Esophagus squamous epithelium (tissue), 5 donors: ENCODE data around the gene UBE3B. TPM values are rescaled to one million over a fixed set of nuclear protein-coding genes. Genes with fewer than 3 reads are reported as not detected.
"Not testable (repeated sequence)": the region's sequence is repeated elsewhere in the genome, so short reads cannot be mapped to it uniquely, and the experiment has no call there.

Experiments
- DNase-seq: peaks from one replicate; lab custom pipeline; 2025; lab: John Stamatoyannopoulos, UW
- H3K27ac ChIP-seq, 4 donors: fragments of 200-600 bp; sonication (generic); one replicate each; pipeline ENCODE4 v1.5.1; 2016 to 2019; ENCODE audit warnings: mild to moderate bottlenecking in 1 of 4
- H3K27me3 ChIP-seq, 4 donors: fragments of 200-600 bp; sonication (generic); 1 replicate in 3 of 4; 2 replicates in 1 of 4; pipeline versions ENCODE4 v1.5.1 to v1.6.0; 2017 to 2021; ENCODE audit warnings: antibody characterized with exemption in 1 of 4
- H3K36me3 ChIP-seq, 3 donors: fragments of 200-600 bp; sonication (generic); one replicate each; pipeline ENCODE4 v1.5.1; 2016 to 2019
- H3K4me1 ChIP-seq, 3 donors: fragments of 200-600 bp; sonication (generic); one replicate each; pipeline ENCODE4 v1.5.1; 2017 to 2019
- H3K4me3 ChIP-seq, 4 donors: fragments of 200-600 bp; sonication (generic); 1 replicate in 3 of 4; 2 replicates in 1 of 4; pipeline ENCODE4 v1.5.1; 2016 to 2019; ENCODE audit warnings: mild to moderate bottlenecking in 2 of 4, moderate library complexity in 1 of 4
- H3K9me3 ChIP-seq, 3 donors: fragments of 200-600 bp; sonication (generic); one replicate each; pipeline ENCODE4 v1.5.1; 2016 to 2019
- POLR2A ChIP-seq, 4 donors: fragments of 450-650 bp; IDR thresholded peaks; one replicate each; pipeline ENCODE4 v1.6.1; 2017; ENCODE audit warnings: antibody characterized with exemption in 4 of 4, mild to moderate bottlenecking in 4 of 4, moderate library complexity in 3 of 4
- WGBS, 2 donors: methylation state at CpG; one replicate each; pipeline ENCODE4 v1.1.5; 2018; 5-methylcytosine and 5-hydroxymethylcytosine counted together
- intact Hi-C: fragments of 100-400 bp; cut with DNase I; formaldehyde crosslinking; loops from one replicate; pipeline ENCODE4 v1.15.0; 2022
- total RNA-seq, 4 donors: library from RNA; depleted of rRNA; stranded (reverse); fragments of >200 nt; gene quantifications; one replicate each; pipeline ENCODE4 v1.1.0, GENCODE V29; 2016
- TF ChIP-seq, protein P1 (sequence below), 6 experiments: fragments of 450-650 bp in 4 of 6; fragments of 200-600 bp in 2 of 6; sonication (generic) in 2 of 6; IDR thresholded peaks; one replicate each; pipeline ENCODE4 v1.5.1; 2016 to 2019; ENCODE audit warnings: antibody characterized with exemption in 6 of 6, mild to moderate bottlenecking in 4 of 6, moderate library complexity in 4 of 6
- donor health status: DM: yes; HTN: yes; CAD: no.

Gene UBE3B
- total RNA-seq, 4 donors from 2014 or later, result 31.7 to 48.7 (median 37.6) TPM

DNA sequence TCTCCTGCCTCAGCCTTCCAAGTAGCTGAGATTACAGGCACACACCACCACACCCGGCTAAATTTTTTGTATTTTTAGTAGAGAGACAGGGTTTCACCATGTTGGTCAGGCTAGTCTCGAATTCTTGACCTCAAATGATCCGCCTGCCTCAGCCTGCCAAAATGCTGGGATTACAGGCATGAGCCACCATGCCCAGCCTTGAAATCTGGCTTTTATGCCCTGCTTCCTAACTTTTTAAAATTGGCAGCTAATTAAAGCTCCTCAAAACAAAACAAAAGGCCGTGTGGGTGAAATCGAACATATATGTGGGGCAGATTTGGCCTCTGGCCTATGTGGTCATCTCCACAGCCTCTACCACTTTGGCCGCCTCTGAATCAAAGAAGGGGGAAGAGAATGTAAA, 38.3 kb upstream of the UBE3B start:
- H3K27ac ChIP-seq, result peak overlapping the region in 2 of 4 donors; percentile 40
- H3K4me3 ChIP-seq, result no peak overlapping the region
- peaks cover 0 to 61% (median 4%) of the 10 kb centered on the region in 3 donors for H3K4me1 ChIP-seq
- intact Hi-C loops, result loop anchor here (10.0 kb wide), 1 partner anchor 56 kb away; no protein-coding TSS in a partner anchor
- TF ChIP-seq POLR2A (IDR thresholded peaks at IDR 0.05), result no peak
- TF ChIP-seq, protein P1, sequence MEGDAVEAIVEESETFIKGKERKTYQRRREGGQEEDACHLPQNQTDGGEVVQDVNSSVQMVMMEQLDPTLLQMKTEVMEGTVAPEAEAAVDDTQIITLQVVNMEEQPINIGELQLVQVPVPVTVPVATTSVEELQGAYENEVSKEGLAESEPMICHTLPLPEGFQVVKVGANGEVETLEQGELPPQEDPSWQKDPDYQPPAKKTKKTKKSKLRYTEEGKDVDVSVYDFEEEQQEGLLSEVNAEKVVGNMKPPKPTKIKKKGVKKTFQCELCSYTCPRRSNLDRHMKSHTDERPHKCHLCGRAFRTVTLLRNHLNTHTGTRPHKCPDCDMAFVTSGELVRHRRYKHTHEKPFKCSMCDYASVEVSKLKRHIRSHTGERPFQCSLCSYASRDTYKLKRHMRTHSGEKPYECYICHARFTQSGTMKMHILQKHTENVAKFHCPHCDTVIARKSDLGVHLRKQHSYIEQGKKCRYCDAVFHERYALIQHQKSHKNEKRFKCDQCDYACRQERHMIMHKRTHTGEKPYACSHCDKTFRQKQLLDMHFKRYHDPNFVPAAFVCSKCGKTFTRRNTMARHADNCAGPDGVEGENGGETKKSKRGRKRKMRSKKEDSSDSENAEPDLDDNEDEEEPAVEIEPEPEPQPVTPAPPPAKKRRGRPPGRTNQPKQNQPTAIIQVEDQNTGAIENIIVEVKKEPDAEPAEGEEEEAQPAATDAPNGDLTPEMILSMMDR (IDR thresholded peaks at IDR 0.05), result no peak
- DNase-seq, result no peak
- H3K27me3 ChIP-seq, result no peaks in the 10 kb centered on the region
- H3K36me3 ChIP-seq, result peaks cover 0 to 4% (median 0%) of the 10 kb centered on the region in 3 donors
- no peaks in the 10 kb centered on the region for H3K9me3 ChIP-seq
- WGBS, 2 donors, result 49% methylated on average over 6 of the region's 6 CpGs

DNA sequence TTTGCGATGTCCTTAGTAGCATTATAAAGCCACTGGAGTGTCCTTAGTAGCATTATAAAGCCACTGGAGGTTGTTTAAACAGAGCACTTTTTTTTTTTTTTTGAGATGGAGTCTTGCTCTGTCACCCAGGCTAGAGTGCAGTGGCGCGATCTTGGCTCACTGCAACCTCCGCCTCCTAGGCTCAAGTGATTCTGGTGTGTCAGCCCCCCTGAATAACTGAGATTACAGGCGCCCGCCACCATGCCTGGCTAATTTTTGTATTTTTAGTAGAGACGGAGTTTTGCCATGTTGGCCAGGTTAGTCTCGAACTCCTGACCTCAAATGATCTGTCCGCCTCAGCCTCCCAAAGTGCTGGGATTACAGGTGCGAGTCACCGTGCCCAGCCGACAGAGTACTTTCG, 37.5 kb upstream of the UBE3B start:
- WGBS, 2 donors, result 90 to 98% methylated on average over 5 to 13 of the region's 13 CpGs
- intact Hi-C loops, result loop anchor here (10.0 kb wide), 1 partner anchor 55 kb away; no protein-coding TSS in a partner anchor

DNA sequence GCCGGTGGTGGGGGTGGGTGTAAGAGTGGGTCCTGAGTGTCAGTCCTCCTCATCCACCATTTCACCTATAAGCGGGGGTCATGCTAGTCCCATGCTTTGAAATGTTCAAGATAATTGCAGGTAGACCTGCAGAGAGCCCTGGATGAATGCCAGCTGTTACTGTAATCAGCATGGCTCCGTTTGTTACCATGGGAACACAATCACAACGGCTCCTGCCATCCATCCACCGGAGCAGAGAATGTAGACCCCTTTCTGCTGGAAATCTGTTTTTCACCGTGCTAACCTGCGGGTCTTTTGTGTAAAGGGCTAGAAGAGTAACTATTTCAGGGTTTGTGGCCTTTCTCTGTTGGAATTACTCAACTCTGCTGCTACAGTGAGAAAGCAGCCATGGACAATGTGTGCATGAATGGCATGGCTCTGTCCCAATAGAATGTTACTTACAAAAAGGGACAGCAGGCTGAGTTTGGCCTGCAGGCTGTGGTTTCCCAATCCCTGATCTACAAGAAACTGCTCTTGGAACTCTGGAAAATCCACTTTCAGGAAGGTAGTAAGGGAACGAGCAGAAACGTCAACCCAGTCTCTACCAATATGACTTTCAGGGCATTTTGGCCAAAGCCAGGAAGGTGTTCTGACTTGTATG, 36.5 kb upstream of the UBE3B start:
- H3K27ac ChIP-seq, result peak overlapping the region in 1 of 4 donors; percentile 8
- WGBS, 2 donors, result 58 to 65% methylated on average over 8 of the region's 9 CpGs
- peaks cover 0 to 11% (median under 1%) of the 10 kb centered on the region in 3 donors for H3K36me3 ChIP-seq
- H3K9me3 ChIP-seq, result no peaks in the 10 kb centered on the region
- H3K27me3 ChIP-seq, result no peaks in the 10 kb centered on the region
- DNase-seq, result no peak
- peaks cover 0 to 50% (median 1%) of the 10 kb centered on the region in 3 donors for H3K4me1 ChIP-seq
- intact Hi-C loops, result no loop called here
- TF ChIP-seq, protein P1 (IDR thresholded peaks at IDR 0.05), result no peak
- no peak for TF ChIP-seq POLR2A (IDR thresholded peaks at IDR 0.05)
- no peak overlapping the region for H3K4me3 ChIP-seq

More for the DNA sequence above, 37.5 kb upstream of the UBE3B start:
- not testable (repeated sequence) for DNase-seq, H3K4me3 ChIP-seq, H3K27me3 ChIP-seq, H3K9me3 ChIP-seq, H3K36me3 ChIP-seq
- peaks cover 0 to 61% (median 4%) of the 10 kb centered on the region in 3 donors for H3K4me1 ChIP-seq
- peak overlapping the region in 1 of 4 donors; percentile 40 for H3K27ac ChIP-seq

- DNase-seq, result no peak
- H3K27ac ChIP-seq, result peak overlapping the region in 3 of 4 donors; percentile 25 to 35 (median 35)
- H3K9me3 ChIP-seq, result no peaks in the 10 kb centered on the region
- intact Hi-C loops, result no loop called here
- H3K36me3 ChIP-seq, result peaks cover 4 to 39% (median 12%) of the 10 kb centered on the region in 3 donors
- H3K4me1 ChIP-seq, result peaks cover 0 to 41% (median 0%) of the 10 kb centered on the region in 3 donors
- H3K27me3 ChIP-seq, result no peaks in the 10 kb centered on the region
- no peak for TF ChIP-seq POLR2A (IDR thresholded peaks at IDR 0.05)
- TF ChIP-seq, protein P1 (IDR thresholded peaks at IDR 0.05), result no peak
- 77 to 87% methylated on average over 4 to 5 of the region's 5 CpGs for WGBS, 2 donors
- no peak overlapping the region for H3K4me3 ChIP-seq
Measured at GRCh38 chr12:109443794-109444193, 33.6 kb upstream of the UBE3B start.

- TF ChIP-seq POLR2A (IDR thresholded peaks at IDR 0.05), result no peak
- TF ChIP-seq, protein P1 (IDR thresholded peaks at IDR 0.05), result no peak
- peak overlapping the region in 3 of 4 donors; percentile 25 to 35 (median 35) for H3K27ac ChIP-seq
- H3K36me3 ChIP-seq, result peaks cover 4 to 44% (median 12%) of the 10 kb centered on the region in 3 donors
Measured at GRCh38 chr12:109444259-109444658, 33.2 kb upstream of the UBE3B start.

More at GRCh38 chr12:109444259-109444658, 33.2 kb upstream of the UBE3B start:
- H3K4me1 ChIP-seq, result peaks cover 0 to 36% (median 0%) of the 10 kb centered on the region in 3 donors
- no peak overlapping the region for H3K4me3 ChIP-seq
- no peaks in the 10 kb centered on the region for H3K9me3 ChIP-seq
- intact Hi-C loops, result no loop called here
- 49 to 56% methylated on average over 5 of the region's 6 CpGs for WGBS, 2 donors
- H3K27me3 ChIP-seq, result no peaks in the 10 kb centered on the region
- no peak for DNase-seq
